NCI-H1436 treated with DMSO at 0.1 percent for 48 hours (cell line): ENCODE data around the gene CEP135.
"Not testable (repeated sequence)": the region's sequence is repeated elsewhere in the genome, so short reads cannot be mapped to it uniquely, and the experiment has no call there.

Source experiments
- DNase-seq: peaks from one replicate; lab custom pipeline; 2025; lab: John Stamatoyannopoulos, UW

The CEP135 gene

DNA sequence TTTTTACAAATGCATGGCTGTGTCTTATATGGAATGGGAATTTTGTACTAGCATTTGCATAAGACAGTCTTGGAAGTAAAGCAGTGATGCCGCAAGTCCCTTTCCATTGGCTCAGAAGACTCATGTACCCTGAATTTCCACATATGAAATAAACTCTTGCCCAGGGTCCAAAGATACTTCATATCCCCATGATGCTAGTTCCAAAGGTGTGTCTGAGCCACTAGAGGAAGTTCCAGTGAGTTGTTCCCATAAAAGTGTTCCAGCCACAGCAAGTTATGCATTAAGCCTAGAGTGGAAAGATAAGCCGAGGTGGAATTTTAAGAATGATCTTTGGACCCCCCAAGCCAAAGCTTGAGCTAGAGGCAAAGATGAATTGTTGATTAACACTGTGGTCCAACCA is 9.3 kb upstream of the CEP135 start:
- no peak for DNase-seq

DNA sequence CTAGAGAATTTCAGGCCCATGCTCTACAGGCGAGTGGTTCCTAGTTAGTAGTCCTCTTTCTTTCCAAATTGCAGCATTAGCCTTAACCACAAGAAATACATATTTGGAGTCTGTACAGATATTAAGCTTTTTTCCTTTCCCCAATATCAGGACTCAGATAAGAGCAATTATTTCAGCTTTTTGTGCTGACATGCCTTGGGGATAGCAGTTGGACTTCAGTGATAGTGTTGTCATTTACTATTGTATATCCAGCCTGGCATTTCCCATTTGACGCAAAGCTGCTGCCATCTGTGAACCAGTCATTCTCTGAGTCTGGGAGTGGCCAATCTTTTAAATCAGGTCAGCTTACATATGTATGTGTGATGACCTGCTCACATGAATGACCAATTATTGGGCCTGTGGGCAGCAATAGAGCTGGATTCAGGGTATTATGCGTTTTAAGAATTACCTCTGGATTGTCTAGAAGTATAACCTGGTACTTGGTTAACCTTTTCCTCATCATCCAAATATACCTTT is 6.8 kb upstream of the CEP135 start:
- DNase-seq = no peak

DNA sequence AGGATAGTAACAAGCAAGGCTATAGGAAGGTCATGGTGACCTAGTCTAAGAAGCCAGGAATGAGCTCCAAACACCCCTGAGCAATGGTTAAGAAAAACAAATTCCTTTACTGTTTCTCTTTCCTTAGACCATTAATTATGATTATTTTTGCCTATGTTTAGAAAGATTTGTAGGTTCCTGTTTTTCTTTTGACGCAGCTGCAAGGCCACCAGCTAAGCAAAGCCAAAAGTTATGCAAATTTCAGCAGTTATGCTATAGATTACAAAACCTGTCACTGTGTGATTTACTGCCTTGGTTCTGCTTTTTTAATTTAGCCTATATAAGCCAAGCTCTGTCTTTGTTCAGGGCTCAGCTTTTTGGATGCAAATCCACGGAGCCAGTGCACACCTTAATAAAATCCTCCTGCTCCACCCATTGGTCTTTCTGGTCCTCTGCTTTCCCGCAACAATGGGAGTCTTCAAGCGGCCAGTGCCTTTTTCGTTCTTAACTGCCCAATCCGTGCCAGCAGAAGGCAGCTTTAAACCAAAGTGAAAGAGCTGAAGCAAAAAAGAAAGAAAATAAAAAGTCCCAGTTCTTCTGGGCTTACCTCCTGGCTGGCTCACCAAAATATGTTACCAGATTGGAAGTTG is 1.4 kb upstream of the CEP135 start:
- DNase-seq = no peak

DNA sequence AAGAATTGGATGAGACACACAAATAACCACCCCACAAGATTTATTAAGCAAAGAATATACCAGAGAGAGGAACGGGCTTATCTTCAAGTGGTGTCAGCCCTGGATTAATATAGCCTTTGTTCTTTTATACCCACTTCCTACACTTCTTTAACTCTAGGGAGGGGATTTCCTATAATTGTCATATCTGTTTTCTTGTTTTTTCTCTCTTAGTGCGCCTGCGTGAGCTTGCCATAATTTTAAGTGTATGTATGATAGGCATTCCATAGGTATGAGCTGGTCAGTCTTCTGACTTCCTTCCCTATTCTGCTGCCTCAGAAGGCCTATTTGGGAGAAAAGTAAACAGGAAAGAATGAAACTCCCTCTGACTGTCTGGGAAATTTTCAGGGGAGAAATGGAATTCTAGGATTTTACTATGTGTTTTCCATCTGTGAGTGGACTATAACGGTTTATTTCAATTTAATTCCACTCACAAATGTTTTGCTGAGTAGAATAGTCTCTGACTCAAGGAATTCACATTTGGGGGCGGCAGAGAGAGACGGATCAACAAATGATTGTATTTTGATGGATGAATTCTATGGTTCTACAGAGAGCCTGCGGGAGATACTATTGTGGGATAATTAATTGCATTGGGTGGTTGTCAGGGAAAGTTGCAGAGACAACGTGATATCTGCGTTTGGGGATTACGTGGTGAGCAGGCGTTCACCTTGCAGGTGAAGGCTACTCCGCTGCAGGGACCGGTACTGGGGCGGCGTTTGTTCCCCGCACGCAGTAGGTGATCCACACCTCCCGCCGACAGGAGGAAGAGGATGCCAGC is 626 bp upstream of the CEP135 start:
- DNase-seq = no peak

- no peak for DNase-seq
Measured at GRCh38 chr4:55949482-55949802, 697 bp downstream of the CEP135 start.

GRCh38 chr4:55951191-55951922 is 2.6 kb downstream of the CEP135 start:
- DNase-seq = no peak

DNA sequence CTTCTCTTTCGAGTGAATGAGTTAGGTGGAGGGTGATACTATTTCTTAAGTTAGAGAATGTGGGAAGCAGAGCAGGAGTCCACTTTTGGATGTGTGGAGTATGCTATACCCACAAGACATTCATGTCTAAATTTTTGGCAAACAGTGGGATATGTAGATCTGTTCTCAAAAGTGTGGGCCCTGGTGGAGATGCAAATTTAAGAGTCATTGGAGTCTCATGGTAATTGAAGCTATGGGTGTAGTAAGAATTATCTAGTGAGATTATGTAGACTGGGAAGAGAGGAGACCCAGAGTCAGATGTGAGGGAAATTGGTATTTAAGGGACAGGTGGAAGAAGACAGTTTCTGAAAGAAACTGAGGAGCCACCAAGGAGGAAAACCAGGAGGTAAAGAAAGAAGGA is 7.0 kb downstream of the CEP135 start:
- no peak for DNase-seq

DNA sequence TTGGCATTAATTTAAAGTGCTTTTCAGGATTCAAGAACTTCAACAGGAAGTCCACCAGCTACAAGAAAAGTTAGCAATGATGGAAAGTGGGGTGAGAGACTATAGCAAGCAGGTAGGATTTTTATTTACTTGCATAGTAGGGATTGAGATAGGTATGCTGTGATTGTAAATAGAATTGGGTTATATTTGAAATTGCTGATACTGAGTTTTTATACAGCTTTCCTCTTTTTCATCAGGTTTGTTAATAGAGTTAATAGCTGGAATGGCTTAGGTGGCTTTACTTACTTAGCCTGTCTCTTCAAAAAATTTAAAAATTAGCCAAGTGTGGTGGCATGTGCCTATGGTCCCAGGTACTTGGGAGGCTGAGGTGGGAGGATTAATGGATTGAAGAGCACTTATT is 10.9 kb downstream of the CEP135 start:
- DNase-seq = no peak

- DNase-seq = no peak
Measured at GRCh38 chr4:55964046-55964445, 15.3 kb downstream of the CEP135 start.

DNA sequence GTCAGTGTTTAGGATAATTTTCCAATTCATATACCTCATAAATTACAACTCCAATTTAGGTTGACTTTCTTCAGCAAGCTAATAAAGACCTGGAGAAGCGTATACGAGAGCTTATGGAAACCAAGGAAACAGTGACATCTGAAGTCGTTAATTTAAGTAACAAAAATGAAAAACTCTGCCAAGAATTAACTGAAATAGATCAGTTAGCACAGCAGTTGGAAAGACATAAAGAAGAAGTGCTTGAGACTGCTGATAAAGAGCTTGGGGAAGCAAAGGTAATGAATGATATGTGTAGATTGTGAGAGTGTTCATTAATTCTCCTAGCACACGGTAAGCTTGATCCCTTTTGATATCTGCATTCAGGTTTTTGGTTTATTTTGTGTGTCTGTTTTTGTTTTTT is 16.8 kb downstream of the CEP135 start:
- no peak for DNase-seq

GRCh38 chr4:55966324-55966723 is 17.6 kb downstream of the CEP135 start:
- not testable (repeated sequence) for DNase-seq

DNA sequence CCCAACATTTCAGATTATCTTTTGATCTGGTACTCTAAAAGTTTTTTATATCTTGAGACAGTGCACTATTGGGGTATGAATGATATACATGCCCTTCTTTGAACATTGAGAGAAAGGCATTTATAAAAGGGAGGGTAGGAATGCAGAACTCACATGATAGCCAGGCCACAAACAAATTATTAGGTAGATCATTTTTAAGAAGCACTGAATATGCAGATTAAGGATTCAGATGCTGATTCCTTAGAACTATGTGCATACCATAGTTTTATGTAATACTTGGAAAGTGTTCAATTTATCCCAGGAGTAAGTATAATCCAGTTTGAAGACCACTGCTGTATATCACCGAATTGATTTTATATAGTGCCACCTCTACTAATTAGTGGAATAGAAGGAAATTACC is 18.6 kb downstream of the CEP135 start:
- no peak for DNase-seq

- DNase-seq = no peak
Measured at GRCh38 chr4:55973650-55974049, 24.9 kb downstream of the CEP135 start.

DNA sequence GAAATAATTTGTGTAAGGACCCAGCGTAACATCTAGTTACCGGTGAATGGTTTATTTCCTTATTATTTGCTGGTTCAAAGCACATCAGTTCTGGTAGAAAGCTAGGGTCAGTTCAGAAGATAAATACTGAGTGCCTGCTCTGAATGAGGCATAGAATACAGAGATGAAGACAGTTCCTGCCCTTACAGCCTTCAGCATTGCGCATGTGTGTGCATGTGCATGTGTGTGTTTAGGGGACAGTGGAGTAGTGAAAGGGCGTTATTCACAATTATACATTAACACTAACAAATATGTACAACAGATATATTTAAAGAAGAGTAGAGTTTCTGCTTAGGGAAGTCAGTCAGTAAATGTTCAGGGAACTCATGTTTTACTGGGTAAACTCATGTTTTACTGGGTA is 29.1 kb downstream of the CEP135 start:
- DNase-seq = no peak

- no peak for DNase-seq
Measured at GRCh38 chr4:55979562-55979961, 30.8 kb downstream of the CEP135 start.

DNA sequence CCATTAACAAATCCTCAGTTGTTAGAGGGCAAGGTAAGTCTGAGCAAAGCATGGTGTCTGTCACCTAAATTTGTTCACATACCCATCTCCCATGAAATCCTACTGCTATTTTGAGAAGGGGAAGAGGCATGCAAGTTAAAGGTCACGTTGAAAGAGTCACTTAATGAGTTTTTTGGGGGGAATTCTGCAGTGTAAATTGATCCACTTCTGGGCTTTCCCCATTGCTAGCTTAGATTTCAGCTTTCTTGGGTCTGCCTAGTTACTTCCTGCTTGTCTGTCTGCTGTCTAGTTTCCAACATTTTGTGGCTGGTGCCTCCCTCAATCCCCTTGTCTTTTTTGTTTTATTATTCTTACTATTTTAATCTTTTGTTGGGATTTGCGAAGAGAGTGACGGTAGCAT is 32.0 kb downstream of the CEP135 start:
- no peak for DNase-seq

- DNase-seq = no peak
Measured at GRCh38 chr4:55982976-55983375, 34.2 kb downstream of the CEP135 start.

- no peak for DNase-seq
Measured at GRCh38 chr4:55989766-55990165, 41.0 kb downstream of the CEP135 start.

DNA sequence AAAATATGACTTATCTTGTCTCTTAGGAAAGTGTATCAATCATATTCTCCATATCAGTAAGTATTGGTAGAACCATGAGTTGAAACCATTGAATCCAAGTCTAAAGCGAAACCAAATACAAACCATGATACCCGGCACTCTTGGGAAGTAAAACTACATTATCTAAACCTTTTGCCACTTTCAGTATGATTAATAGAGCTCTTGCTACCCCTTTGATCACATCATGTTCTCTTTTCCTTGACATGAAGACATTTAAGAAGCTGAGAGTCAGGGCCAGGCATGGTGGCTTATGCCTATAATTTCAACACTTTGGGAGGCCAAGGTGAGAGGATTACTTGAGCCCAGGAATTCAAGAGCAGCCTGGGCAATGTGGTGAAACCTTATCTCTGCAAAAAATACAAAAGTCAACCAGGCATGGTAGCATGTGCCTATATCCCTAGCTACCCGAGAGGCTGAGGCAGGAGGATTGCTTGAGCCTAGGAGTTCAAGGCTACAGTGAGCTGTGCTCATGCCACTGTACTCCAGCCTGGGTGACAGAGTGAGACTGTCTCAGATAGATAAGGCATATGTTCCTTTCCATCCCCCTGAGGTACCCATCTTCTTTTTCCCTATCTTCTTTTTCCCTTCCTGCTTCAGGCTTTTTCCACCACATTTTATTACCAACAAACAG is 45.4 kb downstream of the CEP135 start:
- no peak for DNase-seq

DNA sequence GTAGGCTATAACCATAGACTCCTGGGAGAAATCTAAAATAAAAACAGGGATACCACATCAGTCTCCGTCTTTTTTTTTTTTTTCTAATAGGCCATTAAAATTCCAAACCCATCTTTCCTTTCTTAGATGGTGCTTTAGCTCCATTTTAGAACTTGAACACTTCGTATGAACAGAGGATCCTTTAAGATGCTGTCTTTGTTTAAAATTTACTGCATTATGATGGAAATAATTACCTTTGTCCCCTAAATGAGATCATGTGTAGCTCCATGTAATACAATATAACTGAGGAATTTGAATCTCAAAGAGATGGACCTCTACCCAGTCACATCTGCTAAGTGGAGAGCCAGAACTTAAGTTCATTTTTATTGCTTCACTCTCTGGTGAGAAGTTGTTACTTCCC is 47.9 kb downstream of the CEP135 start:
- no peak for DNase-seq

DNA sequence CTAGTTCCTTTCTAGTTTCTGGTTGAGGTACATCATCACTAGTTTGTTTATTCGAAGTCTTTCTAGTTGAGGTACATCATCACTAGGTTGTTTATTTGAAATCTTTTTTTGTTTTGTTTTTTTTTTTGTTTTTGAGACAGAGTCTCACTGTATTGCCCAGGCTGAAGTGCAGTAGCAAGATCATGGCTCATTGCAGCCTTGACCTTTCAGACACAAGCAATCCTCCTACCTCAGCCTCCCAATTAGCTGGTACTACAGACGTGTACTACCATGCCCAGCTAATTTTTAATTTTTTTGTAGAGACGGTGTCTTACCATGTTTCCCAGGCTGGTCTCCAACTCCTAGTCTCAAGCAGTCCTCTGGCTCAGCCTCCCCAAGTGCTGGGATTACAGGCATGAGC is 54.9 kb downstream of the CEP135 start:
- DNase-seq = no peak

DNA sequence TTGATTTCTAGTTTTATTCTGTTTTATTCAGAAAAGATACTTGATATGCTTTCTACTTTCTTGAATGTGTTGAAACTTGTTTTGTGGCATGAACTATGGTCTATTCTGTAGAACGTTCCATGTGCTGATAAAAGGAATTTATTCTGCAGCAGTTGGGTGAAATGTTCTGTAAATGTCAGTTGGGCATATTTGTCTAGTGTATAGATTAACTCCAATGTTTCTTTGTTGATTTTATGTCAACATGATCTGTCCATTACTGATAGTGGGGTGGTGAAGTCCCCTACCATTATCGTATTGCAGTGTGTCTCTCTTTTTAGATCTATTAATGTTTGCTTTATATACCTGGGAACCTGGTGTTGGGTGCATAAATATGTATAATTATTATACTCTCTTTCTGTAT is 55.5 kb downstream of the CEP135 start:
- no peak for DNase-seq

GRCh38 chr4:56007154-56007553 is 58.4 kb downstream of the CEP135 start:
- DNase-seq = no peak
